H7 (cell line): ENCODE measurements around the gene LCE2A. TPM values are rescaled to one million over a fixed set of nuclear protein-coding genes. Genes with fewer than 3 reads are reported as not detected.

Experiments used
- DNase-seq: peaks from one replicate; pipeline ENCODE4 v3.0.0; 2012
- H3K27me3 ChIP-seq: 2 replicates; pipeline ENCODE4 v1.6.0; 2011; ENCODE audit warnings: mild to moderate bottlenecking, low read length; ENCODE audit not compliant: control insufficient read depth, insufficient read depth
- H3K36me3 ChIP-seq: replicated peaks from 2 replicates; pipeline ENCODE4 v1.5.1; 2011; ENCODE audit warnings: low read length; ENCODE audit not compliant: control insufficient read depth, insufficient read depth
- H3K4me3 ChIP-seq: 2 replicates; pipeline ENCODE4 v1.5.1; 2011; ENCODE audit warnings: low read depth, mild to moderate bottlenecking, control low read depth, low read length, moderate library complexity; ENCODE audit not compliant: insufficient read depth
- total RNA-seq: library from RNA; depleted of rRNA; stranded (reverse); fragments of >200 nt; shearing (Covaris generic); gene quantifications from 2 replicates; pipeline ENCODE4 v1.2.3, GENCODE V29; 2014

Gene LCE2A
- total RNA-seq, 1 experiment from 2014 or later: not detected

- no peak within 1 kb of the TSS for H3K4me3 ChIP-seq
- H3K36me3 ChIP-seq: no peaks in the 10 kb centered on the region
- no peak for DNase-seq
- H3K27me3 ChIP-seq: no peaks in the 10 kb centered on the region
These were observed 9.7 kb downstream of the LCE2A start, which contains the start of gene LCE4A for GRCh38 chr1:152707860-152708259. Gene LCE4A, plus strand, starts transcription at chr1:152708160. Its CDS starts 916 bp downstream, at chr1:152709076.

- Histone ChIP-seq H3K36me3 (no peaks in the 10 kb centered on the region), H3K4me3 (no peak overlapping the region), H3K27me3 (no peaks in the 10 kb centered on the region)
- DNase-seq: no peak
These were observed 20.1 kb downstream of the LCE2A start for GRCh38 chr1:152718238-152718637.

GRCh38 chr1:152725261-152725660 lies 27.1 kb downstream of the LCE2A start:
- DNase-seq: no peak
- H3K4me3 ChIP-seq: no peak overlapping the region
- no peaks in the 10 kb centered on the region for H3K27me3 ChIP-seq
- H3K36me3 ChIP-seq: no peaks in the 10 kb centered on the region

GRCh38 chr1:152728986-152729385 lies 30.8 kb downstream of the LCE2A start:
- no peak overlapping the region for H3K4me3 ChIP-seq
- H3K36me3 ChIP-seq: no peaks in the 10 kb centered on the region
- no peaks in the 10 kb centered on the region for H3K27me3 ChIP-seq
- DNase-seq: no peak

- H3K4me3 ChIP-seq: no peak overlapping the region
- no peaks in the 10 kb centered on the region for H3K36me3 ChIP-seq
- no peak for DNase-seq
- H3K27me3 ChIP-seq: no peaks in the 10 kb centered on the region
These were observed 37.5 kb downstream of the LCE2A start for GRCh38 chr1:152735648-152736047.

- DNase-seq: no peak
- Histone ChIP-seq H3K27me3 (no peaks in the 10 kb centered on the region), H3K36me3 (no peaks in the 10 kb centered on the region), H3K4me3 (no peak overlapping the region)
These were observed 39.9 kb downstream of the LCE2A start for GRCh38 chr1:152737997-152738396.

- no peaks in the 10 kb centered on the region for H3K27me3 ChIP-seq
- H3K4me3 ChIP-seq: no peak overlapping the region
- no peak for DNase-seq
These were observed 41.7 kb downstream of the LCE2A start for GRCh38 chr1:152739841-152740240.

GRCh38 chr1:152741656-152742055 lies 43.5 kb downstream of the LCE2A start:
- no peak overlapping the region for H3K4me3 ChIP-seq
- no peak for DNase-seq
- no peaks in the 10 kb centered on the region for H3K27me3 ChIP-seq
- no peaks in the 10 kb centered on the region for H3K36me3 ChIP-seq

More at GRCh38 chr1:152739841-152740240, 41.7 kb downstream of the LCE2A start:
- H3K36me3 ChIP-seq: no peaks in the 10 kb centered on the region

- DNase-seq: no peak
- H3K27me3 ChIP-seq: no peaks in the 10 kb centered on the region
- H3K4me3 ChIP-seq: no peak overlapping the region
- no peaks in the 10 kb centered on the region for H3K36me3 ChIP-seq
These were observed 45.4 kb downstream of the LCE2A start for GRCh38 chr1:152743371-152744145.

- no peaks in the 10 kb centered on the region for H3K36me3 ChIP-seq
- no peaks in the 10 kb centered on the region for H3K27me3 ChIP-seq
- DNase-seq: no peak
- H3K4me3 ChIP-seq: no peak overlapping the region
These were observed 47.2 kb downstream of the LCE2A start for GRCh38 chr1:152745289-152745704.

GRCh38 chr1:152745765-152746444 lies 47.8 kb downstream of the LCE2A start:
- no peaks in the 10 kb centered on the region for H3K36me3 ChIP-seq
- no peaks in the 10 kb centered on the region for H3K27me3 ChIP-seq
- no peak for DNase-seq
- no peak overlapping the region for H3K4me3 ChIP-seq

- DNase-seq: no peak
These were observed 49.7 kb downstream of the LCE2A start for GRCh38 chr1:152747831-152748230.

More at GRCh38 chr1:152747831-152748230, 49.7 kb downstream of the LCE2A start:
- H3K4me3 ChIP-seq: no peak overlapping the region
- no peaks in the 10 kb centered on the region for H3K27me3 ChIP-seq
- H3K36me3 ChIP-seq: no peaks in the 10 kb centered on the region
